ENCODE data around the gene OR10H1. TPM values are rescaled to one million over a fixed set of nuclear protein-coding genes. Genes with fewer than 3 reads are reported as not detected.
"Not testable (repeated sequence)": the region's sequence is repeated elsewhere in the genome, so short reads cannot be mapped to it uniquely, and the experiment has no call there.

The OR10H1 gene
- total and polyA plus RNA-seq, 3 donors from 2014 or later = 0.20 to 0.39 (median 0.25) TPM

DNA sequence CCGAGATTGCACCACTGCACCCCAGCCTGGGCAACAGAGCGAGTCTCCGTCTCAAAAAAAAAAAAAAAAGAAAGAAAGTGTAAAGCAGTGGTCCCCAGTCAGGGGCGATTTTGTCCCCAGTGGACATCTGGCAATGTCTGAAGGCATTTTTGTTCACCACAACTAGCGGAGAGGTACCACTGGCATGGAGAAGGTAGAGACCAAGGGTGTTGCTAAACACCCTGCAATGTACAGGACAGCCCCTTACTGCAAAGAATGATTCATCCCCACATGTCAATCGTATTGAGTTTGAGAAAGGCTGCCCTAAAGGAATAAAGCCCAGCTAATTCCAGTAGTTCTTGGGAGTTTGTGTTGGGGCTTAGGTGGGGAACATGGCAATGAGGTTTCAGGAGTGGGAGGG lies 43.7 kb upstream of the OR10H1 start:
- no peak for DNase-seq
- intact Hi-C loops (cut with DNase I; ENCODE audit: low total_unique reads) = no loop called here
- Histone ChIP-seq H3K4me1 (no peaks in the 10 kb centered on the region), H3K9me3 (no peaks in the 10 kb centered on the region), H3K36me3 (ENCODE audit: low read depth, missing control alignments) (no peaks in the 10 kb centered on the region), H3K4me3 (no peak overlapping the region), H3K27ac (no peak overlapping the region), H3K27me3 (no peaks in the 10 kb centered on the region)
- TF ChIP-seq, protein P1, sequence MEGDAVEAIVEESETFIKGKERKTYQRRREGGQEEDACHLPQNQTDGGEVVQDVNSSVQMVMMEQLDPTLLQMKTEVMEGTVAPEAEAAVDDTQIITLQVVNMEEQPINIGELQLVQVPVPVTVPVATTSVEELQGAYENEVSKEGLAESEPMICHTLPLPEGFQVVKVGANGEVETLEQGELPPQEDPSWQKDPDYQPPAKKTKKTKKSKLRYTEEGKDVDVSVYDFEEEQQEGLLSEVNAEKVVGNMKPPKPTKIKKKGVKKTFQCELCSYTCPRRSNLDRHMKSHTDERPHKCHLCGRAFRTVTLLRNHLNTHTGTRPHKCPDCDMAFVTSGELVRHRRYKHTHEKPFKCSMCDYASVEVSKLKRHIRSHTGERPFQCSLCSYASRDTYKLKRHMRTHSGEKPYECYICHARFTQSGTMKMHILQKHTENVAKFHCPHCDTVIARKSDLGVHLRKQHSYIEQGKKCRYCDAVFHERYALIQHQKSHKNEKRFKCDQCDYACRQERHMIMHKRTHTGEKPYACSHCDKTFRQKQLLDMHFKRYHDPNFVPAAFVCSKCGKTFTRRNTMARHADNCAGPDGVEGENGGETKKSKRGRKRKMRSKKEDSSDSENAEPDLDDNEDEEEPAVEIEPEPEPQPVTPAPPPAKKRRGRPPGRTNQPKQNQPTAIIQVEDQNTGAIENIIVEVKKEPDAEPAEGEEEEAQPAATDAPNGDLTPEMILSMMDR (IDR thresholded peaks at IDR 0.05) = no peak
- TF ChIP-seq POLR2A (IDR thresholded peaks at IDR 0.05) = no peak
- 81 to 84% methylated on average over 6 of the region's 6 CpGs for WGBS, 2 donors

DNA sequence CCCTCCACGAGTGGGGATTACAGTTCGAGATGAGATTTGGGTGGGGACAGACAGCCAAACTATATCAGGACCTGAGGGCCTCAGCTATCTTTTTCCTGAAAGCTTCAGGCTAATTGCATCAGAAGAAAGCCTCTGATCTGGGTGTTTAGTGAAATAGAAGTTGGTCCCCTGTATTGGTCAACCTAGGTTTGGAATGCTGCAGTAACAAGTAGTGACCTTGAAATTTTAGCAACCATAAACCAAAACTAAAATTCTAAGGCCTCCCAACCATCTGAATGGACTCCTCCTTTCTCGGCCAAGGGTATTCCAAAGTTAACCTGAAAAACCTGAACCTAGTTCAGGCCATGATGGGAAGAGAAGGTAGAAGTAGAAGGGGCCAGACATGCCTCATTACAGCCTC lies 34.9 kb upstream of the OR10H1 start:
- Histone ChIP-seq H3K27ac (no peak overlapping the region), H3K36me3 (ENCODE audit: low read depth, missing control alignments) (no peaks in the 10 kb centered on the region), H3K4me1 (no peaks in the 10 kb centered on the region), H3K27me3 (no peaks in the 10 kb centered on the region), H3K9me3 (no peaks in the 10 kb centered on the region), H3K4me3 (no peak overlapping the region)
- no peak for DNase-seq
- WGBS, 2 donors = 81 to 86% methylated on average over 3 of the region's 3 CpGs
- TF ChIP-seq, protein P1 (IDR thresholded peaks at IDR 0.05) = no peak
- no peak for TF ChIP-seq POLR2A (IDR thresholded peaks at IDR 0.05)
- intact Hi-C loops (cut with DNase I; ENCODE audit: low total_unique reads) = no loop called here

DNA sequence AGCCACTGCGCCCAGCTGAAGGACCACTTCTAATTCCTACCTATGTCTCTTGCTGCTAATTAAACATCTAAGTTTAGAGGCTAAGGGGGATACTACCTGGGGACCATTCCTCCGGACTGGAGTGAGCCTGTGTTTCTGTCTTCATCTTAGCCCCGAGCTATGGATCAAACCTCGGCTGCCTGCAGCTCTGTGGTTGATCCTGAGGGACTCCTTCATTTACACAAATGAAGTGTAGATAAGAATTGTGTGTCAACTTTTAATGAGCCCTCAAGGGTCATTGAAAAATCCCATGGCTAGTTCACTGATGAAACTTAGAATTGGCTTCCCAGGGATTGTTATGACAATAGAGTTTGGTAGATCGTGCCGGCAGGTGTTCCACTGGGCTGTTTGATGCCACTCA lies 31.5 kb upstream of the OR10H1 start:
- TF ChIP-seq POLR2A (IDR thresholded peaks at IDR 0.05) = no peak
- no peak overlapping the region for H3K4me3 ChIP-seq
- no peak for DNase-seq
- no peaks in the 10 kb centered on the region for H3K27me3 ChIP-seq
- intact Hi-C loops (cut with DNase I; ENCODE audit: low total_unique reads) = no loop called here
- WGBS, 2 donors = 84 to 85% methylated on average over 4 to 6 of the region's 6 CpGs
- H3K9me3 ChIP-seq = no peaks in the 10 kb centered on the region
- H3K27ac ChIP-seq = no peak overlapping the region
- H3K4me1 ChIP-seq = no peaks in the 10 kb centered on the region
- no peaks in the 10 kb centered on the region for H3K36me3 ChIP-seq (ENCODE audit: low read depth, missing control alignments)

DNA sequence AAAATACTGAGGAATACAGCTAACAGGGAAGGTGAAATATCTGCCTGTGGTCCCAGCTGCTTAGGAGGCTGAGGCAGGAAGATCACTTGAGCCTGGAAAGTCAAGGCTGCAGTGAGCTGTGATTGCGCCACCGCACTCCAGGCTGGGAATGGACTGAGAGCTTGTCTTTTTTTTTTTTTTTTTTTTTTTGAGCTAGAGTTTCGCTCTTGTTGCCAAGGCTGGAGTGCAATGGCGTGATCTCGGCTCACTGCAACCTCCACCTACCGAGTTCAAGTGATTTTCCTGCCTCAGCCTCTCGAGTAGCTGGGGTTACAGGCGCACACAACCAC lies 28.4 kb upstream of the OR10H1 start:
- H3K4me3 ChIP-seq; H3K9me3 ChIP-seq; H3K36me3 ChIP-seq (ENCODE audit: low read depth, missing control alignments); H3K4me1 ChIP-seq; H3K27ac ChIP-seq; DNase-seq; H3K27me3 ChIP-seq; intact Hi-C loops (cut with DNase I; ENCODE audit: low total_unique reads): not testable (repeated sequence)
- 78 to 80% methylated on average over 8 of the region's 8 CpGs for WGBS, 2 donors

DNA sequence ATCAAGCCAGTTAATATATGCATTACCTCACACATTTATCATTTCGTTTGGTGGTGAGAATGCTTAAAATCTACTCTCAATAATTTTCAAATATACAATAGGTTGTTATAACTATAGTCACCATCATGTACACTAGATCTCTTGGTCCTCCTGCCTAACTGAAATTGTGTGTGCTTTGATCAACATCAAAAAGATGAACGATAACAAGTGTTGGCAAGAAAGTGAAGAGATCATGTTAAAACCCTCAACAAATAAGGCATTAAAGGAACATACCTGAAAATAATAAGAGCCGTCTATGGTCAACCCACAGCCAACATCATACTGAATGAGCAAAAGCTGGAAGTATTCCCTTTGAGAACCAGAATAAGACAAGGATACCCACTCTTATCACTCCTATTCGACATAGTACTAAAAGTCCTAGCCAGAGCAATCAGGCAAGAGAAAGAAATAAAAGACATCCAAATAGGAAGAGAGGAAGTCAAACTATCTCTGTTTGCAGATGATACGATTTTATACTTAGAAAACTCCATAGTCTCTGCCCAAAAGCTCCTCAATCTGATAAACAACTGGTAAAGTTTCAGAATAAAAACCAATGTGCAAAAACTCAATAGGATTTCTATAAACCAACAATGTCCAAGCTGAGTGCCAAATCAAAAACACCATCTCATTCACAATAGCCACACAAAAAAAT lies 27.9 kb upstream of the OR10H1 start:
- H3K4me3 ChIP-seq = no peak overlapping the region
- H3K4me1 ChIP-seq = no peaks in the 10 kb centered on the region
- H3K27me3 ChIP-seq = no peaks in the 10 kb centered on the region
- DNase-seq = no peak
- H3K9me3 ChIP-seq = no peaks in the 10 kb centered on the region
- no peaks in the 10 kb centered on the region for H3K36me3 ChIP-seq (ENCODE audit: low read depth, missing control alignments)
- WGBS, 2 donors = 71 to 75% methylated on average over 5 of the region's 5 CpGs
- intact Hi-C loops (cut with DNase I; ENCODE audit: low total_unique reads) = no loop called here
- TF ChIP-seq, protein P1 (IDR thresholded peaks at IDR 0.05) = no peak
- no peak for TF ChIP-seq POLR2A (IDR thresholded peaks at IDR 0.05)
- H3K27ac ChIP-seq = no peak overlapping the region

DNA sequence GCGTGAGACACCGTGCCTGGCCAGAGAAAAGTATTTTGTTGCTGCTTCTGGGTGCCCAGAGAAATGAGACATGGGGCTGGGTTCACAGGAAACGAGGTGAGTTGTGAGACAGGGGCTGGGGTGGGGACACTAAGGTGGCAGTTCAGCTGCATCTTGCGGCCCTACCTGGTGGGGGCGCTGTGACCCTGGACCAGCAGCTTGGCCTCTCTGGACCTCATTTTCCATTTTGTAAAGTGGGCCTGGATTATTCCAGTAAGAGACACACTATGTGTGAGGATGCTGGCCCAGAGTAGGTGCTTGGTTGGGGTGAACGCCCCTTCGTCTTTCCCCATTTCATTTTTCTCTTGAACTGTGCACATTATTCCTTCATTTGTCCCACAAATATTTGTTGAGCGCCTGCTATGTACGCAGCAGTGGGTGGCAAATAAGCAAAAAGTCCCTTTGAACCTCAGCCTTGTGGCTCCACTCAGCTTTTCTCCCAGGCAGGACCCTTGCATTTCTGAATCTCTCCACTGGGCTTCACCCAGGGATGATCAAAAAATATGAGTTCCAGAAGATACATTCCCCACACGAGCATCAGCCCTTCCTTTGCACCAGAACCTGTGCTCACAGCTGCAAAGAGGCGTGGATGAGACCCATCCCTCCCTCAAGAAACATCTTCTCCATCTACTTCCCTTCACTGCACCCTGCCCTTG lies 26.6 kb upstream of the OR10H1 start:
- H3K9me3 ChIP-seq = no peaks in the 10 kb centered on the region
- TF ChIP-seq, protein P1 (IDR thresholded peaks at IDR 0.05) = peak in 1 of 3 experiments; percentile 17
- TF ChIP-seq POLR2A (IDR thresholded peaks at IDR 0.05) = no peak
- H3K27me3 ChIP-seq = no peaks in the 10 kb centered on the region
- intact Hi-C loops (cut with DNase I; ENCODE audit: low total_unique reads) = no loop called here
- 71 to 73% methylated on average over 11 of the region's 11 CpGs for WGBS, 2 donors
- H3K36me3 ChIP-seq (ENCODE audit: low read depth, missing control alignments) = no peaks in the 10 kb centered on the region
- H3K4me1 ChIP-seq = no peaks in the 10 kb centered on the region
- no peak overlapping the region for H3K4me3 ChIP-seq
- no peak overlapping the region for H3K27ac ChIP-seq
- DNase-seq = no peak
